Psoas muscle (tissue), 8 donors: Measurements from ENCODE around the gene CFC1. TPM values are rescaled to one million over a fixed set of nuclear protein-coding genes. Genes with fewer than 3 reads are reported as not detected.
"Not testable (repeated sequence)": the region's sequence is repeated elsewhere in the genome, so short reads cannot be mapped to it uniquely, and the experiment has no call there.

Experiments
- ATAC-seq, 4 donors: fragments of 200-7000 bp; cut with Tn5 transposase; one replicate each; pipeline ENCODE4 v1.9.1; 2020; ENCODE audit warnings: moderate library complexity in 3 of 4, mild to moderate bottlenecking in 2 of 4
- DNase-seq, 2 donors: peaks; one replicate each; pipeline ENCODE4 v3.0.0-alpha.2; 2020
- H3K27ac ChIP-seq: fragments of 200-600 bp; one replicate; pipeline ENCODE4 v1.8.0; 2022
- H3K27me3 ChIP-seq, 3 donors: fragments of 200-600 bp in 1 of 3; one replicate each; pipeline versions ENCODE4 v1.6.1 to v1.8.0; 2013 to 2022; ENCODE audit warnings: low read length in 2 of 3, mild to moderate bottlenecking in 2 of 3, moderate library complexity in 1 of 3; ENCODE audit not compliant: insufficient read depth in 3 of 3
- H3K36me3 ChIP-seq, 2 donors: fragments of 200-600 bp in 1 of 2; one replicate each; pipeline versions ENCODE4 v1.6.1 to v1.8.0; 2013 to 2022; ENCODE audit warnings: low read depth in 1 of 2, mild to moderate bottlenecking in 1 of 2, moderate library complexity in 1 of 2; ENCODE audit not compliant: insufficient read depth in 1 of 2
- H3K4me1 ChIP-seq: fragments of 200-600 bp; one replicate; pipeline ENCODE4 v1.8.0; 2022
- H3K4me3 ChIP-seq: fragments of 200-600 bp; one replicate; pipeline ENCODE4 v1.8.0; 2022; ENCODE audit warnings: mild to moderate bottlenecking
- H3K9me3 ChIP-seq: fragments of 200-600 bp; one replicate; pipeline ENCODE4 v1.8.0; 2022
- WGBS, 3 donors: extraction: QIAGEN DNeasy Blood & Tissue Kit; methylation state at CpG; one replicate each; pipeline versions ENCODE4 v1.1.6 to v1.1.7; 2013; 5-methylcytosine and 5-hydroxymethylcytosine counted together
- intact Hi-C, 2 donors: fragments of 100-400 bp; cut with DNase I; formaldehyde crosslinking; loops; one replicate each; pipeline versions ENCODE4 v1.11.0 to v1.14.2; 2022
- polyA plus RNA-seq, 3 donors: library from polyadenylated mRNA; stranded (reverse); fragments of 200-250 nt; gene quantifications; one replicate each; pipeline ENCODE4 v1.2.3, GENCODE V29; 2013
- total RNA-seq, 4 donors: library from RNA; stranded (reverse); fragmentation: NEBNext Ultra II Directional in 2 of 4; extraction: Animal tissue kit (Norgen Biotek cat#: 25700) in 2 of 4; gene quantifications; one replicate each; pipeline versions ENCODE4 v1.2.1 to v1.2.4, GENCODE V29; 2021 to 2023
- donor health status: healthy with polysubstance abuse.
- donor health status: DM: no; HTN: no; CAD: no; lungs with moderate emphysema.
- donor health status: Bipolar disorder and iron deficiency.
- donor health status: healthy.
- donor health status: DM: yes; HTN: yes; CAD: no.
- donor health status: DM: no; HTN: no; CAD: no.
- donor health status: DM: no; HTN: no; CAD: no.
- donor health status: DM: yes; HTN: yes; CAD: no.

The CFC1 gene
- total and polyA plus RNA-seq, 7 donors: not detected

- H3K27me3 ChIP-seq, H3K9me3 ChIP-seq, intact Hi-C loops, H3K36me3 ChIP-seq, DNase-seq, ATAC-seq, H3K27ac ChIP-seq, H3K4me1 ChIP-seq, H3K4me3 ChIP-seq: not testable (repeated sequence)
- 5 to 9% (median 7%) methylated on average over 11 to 13 of the region's 15 CpGs for WGBS, 3 donors
These were observed 912 bp downstream of the CFC1 start for GRCh38 chr2:130598463-130598862.

- ATAC-seq, H3K27ac ChIP-seq, H3K36me3 ChIP-seq, DNase-seq, H3K27me3 ChIP-seq, H3K9me3 ChIP-seq, intact Hi-C loops, H3K4me1 ChIP-seq, H3K4me3 ChIP-seq: not testable (repeated sequence)
- no CpG with 5 or more reads among the region's 22 CpGs for WGBS, 3 donors
These were observed 1.4 kb downstream of the CFC1 start for GRCh38 chr2:130597994-130598393.

- H3K27me3 ChIP-seq, H3K4me1 ChIP-seq, ATAC-seq, H3K27ac ChIP-seq, H3K36me3 ChIP-seq, intact Hi-C loops, DNase-seq, H3K4me3 ChIP-seq, H3K9me3 ChIP-seq: not testable (repeated sequence)
- WGBS, 3 donors: 54 to 62% (median 57%) methylated on average over 2 of the region's 6 CpGs
These were observed 2.6 kb downstream of the CFC1 start for GRCh38 chr2:130596757-130597156.

GRCh38 chr2:130594011-130594410 lies 5.4 kb downstream of the CFC1 start:
- H3K27me3 ChIP-seq, H3K9me3 ChIP-seq, DNase-seq, H3K4me1 ChIP-seq, intact Hi-C loops, H3K36me3 ChIP-seq, ATAC-seq, H3K27ac ChIP-seq, H3K4me3 ChIP-seq: not testable (repeated sequence)
- 60 to 88% (median 68%) methylated on average over 1 to 2 of the region's 4 CpGs for WGBS, 3 donors

- H3K36me3 ChIP-seq, H3K27ac ChIP-seq, ATAC-seq, intact Hi-C loops, H3K4me3 ChIP-seq, H3K4me1 ChIP-seq, DNase-seq, H3K27me3 ChIP-seq, H3K9me3 ChIP-seq: not testable (repeated sequence)
- WGBS, 3 donors: 17 to 22% (median 19%) methylated on average over 6 to 8 of the region's 40 CpGs
These were observed 6.5 kb downstream of the CFC1 start for GRCh38 chr2:130592791-130593414.

- H3K27ac ChIP-seq, DNase-seq, H3K9me3 ChIP-seq, H3K36me3 ChIP-seq, H3K4me1 ChIP-seq, ATAC-seq, intact Hi-C loops, H3K4me3 ChIP-seq, H3K27me3 ChIP-seq: not testable (repeated sequence)
- 7 to 20% (median 13%) methylated on average over 3 to 5 of the region's 7 CpGs for WGBS, 3 donors
These were observed 8.5 kb downstream of the CFC1 start for GRCh38 chr2:130590842-130591359.

GRCh38 chr2:130590170-130590841 lies 9.1 kb downstream of the CFC1 start:
- H3K4me3 ChIP-seq, DNase-seq, H3K4me1 ChIP-seq, H3K36me3 ChIP-seq, H3K27ac ChIP-seq, H3K27me3 ChIP-seq, H3K9me3 ChIP-seq, intact Hi-C loops, ATAC-seq: not testable (repeated sequence)
- WGBS, 3 donors: 17 to 30% (median 20%) methylated on average over 5 of the region's 8 CpGs

GRCh38 chr2:130588688-130589458 lies 10.5 kb downstream of the CFC1 start:
- H3K4me3 ChIP-seq, intact Hi-C loops, ATAC-seq, H3K27me3 ChIP-seq, H3K9me3 ChIP-seq, H3K4me1 ChIP-seq, H3K36me3 ChIP-seq, H3K27ac ChIP-seq, DNase-seq: not testable (repeated sequence)
- WGBS, 3 donors: no CpG with 5 or more reads among the region's 11 CpGs

GRCh38 chr2:130584726-130585125 lies 14.6 kb downstream of the CFC1 start:
- WGBS, 3 donors: 77 to 82% (median 79%) methylated on average over 2 of the region's 4 CpGs
- H3K4me1 ChIP-seq, H3K9me3 ChIP-seq, intact Hi-C loops, H3K27me3 ChIP-seq, H3K4me3 ChIP-seq, H3K36me3 ChIP-seq, DNase-seq, H3K27ac ChIP-seq, ATAC-seq: not testable (repeated sequence)

- DNase-seq, ATAC-seq, H3K4me1 ChIP-seq, H3K9me3 ChIP-seq, H3K36me3 ChIP-seq, H3K27me3 ChIP-seq, H3K27ac ChIP-seq, H3K4me3 ChIP-seq, intact Hi-C loops: not testable (repeated sequence)
- 60 to 77% (median 76%) methylated on average over 3 to 4 of the region's 7 CpGs for WGBS, 3 donors
These were observed 15.8 kb downstream of the CFC1 start for GRCh38 chr2:130583582-130583981.

- H3K36me3 ChIP-seq, H3K27me3 ChIP-seq, H3K4me1 ChIP-seq, H3K27ac ChIP-seq, intact Hi-C loops, DNase-seq, ATAC-seq, H3K4me3 ChIP-seq, H3K9me3 ChIP-seq: not testable (repeated sequence)
- 58 to 76% (median 66%) methylated on average over 1 to 3 of the region's 7 CpGs for WGBS, 3 donors
These were observed 16.4 kb downstream of the CFC1 start for GRCh38 chr2:130582970-130583369.
